Stimulated activated naive CD4-positive, alpha-beta T cell (primary cell): Measurements from ENCODE around the gene VWA5B2.
"Not testable (repeated sequence)": the region's sequence is repeated elsewhere in the genome, so short reads cannot be mapped to it uniquely, and the experiment has no call there.

ENCODE experiments used
- DNase-seq, 6 experiments: peaks; one replicate each; lab custom pipeline; 2025; lab: John Stamatoyannopoulos, UW

VWA5B2 gene

DNA sequence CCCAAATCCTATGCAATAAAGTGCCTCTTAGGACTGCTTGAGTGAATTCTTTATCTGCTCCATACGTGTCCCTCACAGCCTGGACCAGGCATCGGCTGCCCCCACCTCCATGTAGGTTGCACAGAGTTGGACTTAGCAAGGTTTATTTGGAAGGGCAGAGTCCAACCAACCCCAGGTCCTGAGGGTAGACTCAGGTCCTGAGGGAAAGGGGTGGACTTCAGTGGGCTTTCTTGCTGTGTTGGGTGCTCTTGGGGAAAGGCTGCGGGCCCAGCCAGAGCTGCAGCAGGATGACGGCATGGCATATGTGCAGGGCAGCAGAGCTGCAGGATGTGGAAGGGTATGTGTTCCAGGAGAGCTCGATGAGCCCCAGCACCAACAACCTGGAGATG is 12.9 kb downstream of the VWA5B2 start:
- no peak for DNase-seq

DNA sequence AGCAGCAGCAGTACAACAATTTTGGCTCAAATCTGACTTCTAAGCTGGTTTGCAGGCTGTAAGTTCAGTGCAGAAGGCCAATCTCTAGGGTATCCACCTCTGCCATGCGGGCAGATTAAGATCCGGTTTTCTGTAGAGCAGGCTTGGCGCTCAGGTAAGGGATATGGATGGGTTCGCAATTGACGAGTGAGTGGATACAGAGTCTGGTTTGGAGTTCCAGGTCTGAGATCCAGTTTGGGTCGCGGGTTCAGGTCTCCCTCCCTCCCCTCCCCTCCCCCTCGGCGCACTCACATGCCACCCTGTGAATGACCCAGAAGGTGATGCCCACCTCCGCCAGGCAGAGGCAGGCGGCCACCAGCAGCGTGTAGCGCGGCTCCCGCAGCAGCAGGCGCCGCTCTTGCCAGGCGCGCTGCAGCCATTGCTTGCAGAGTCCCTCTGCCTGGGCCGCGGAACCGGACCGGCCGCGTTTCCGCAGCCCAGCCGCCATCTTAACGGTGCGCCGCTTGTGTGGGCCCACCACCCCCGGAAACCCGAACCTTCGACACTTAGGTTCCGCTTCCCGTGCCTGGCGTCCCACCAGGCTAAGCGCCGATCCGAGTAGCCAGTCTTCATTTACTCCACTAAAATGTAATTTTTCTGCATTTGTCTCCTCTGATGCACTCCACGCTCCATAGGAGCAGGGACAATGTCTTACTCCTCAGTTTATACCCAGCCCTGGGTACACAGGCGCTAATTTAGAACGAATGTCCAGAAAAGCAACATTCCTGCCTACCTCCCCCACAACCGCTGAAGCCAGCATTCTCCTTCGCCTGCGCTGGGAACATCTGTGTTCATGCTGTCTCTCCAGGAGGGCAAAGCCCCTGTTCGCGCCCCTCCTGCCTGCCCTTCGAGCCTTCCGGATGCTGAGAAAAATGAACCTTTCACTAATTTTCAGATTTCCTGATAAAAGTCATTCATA is 19.3 kb downstream of the VWA5B2 start, which contains the start of gene ALG3:
ALG3 (minus strand) TSS at position 509 of the 958 bp plus-strand sequence; CDS start at position 487, 22 bp downstream.
- DNase-seq = peak; percentile 72 to 88 (median 80)

DNA sequence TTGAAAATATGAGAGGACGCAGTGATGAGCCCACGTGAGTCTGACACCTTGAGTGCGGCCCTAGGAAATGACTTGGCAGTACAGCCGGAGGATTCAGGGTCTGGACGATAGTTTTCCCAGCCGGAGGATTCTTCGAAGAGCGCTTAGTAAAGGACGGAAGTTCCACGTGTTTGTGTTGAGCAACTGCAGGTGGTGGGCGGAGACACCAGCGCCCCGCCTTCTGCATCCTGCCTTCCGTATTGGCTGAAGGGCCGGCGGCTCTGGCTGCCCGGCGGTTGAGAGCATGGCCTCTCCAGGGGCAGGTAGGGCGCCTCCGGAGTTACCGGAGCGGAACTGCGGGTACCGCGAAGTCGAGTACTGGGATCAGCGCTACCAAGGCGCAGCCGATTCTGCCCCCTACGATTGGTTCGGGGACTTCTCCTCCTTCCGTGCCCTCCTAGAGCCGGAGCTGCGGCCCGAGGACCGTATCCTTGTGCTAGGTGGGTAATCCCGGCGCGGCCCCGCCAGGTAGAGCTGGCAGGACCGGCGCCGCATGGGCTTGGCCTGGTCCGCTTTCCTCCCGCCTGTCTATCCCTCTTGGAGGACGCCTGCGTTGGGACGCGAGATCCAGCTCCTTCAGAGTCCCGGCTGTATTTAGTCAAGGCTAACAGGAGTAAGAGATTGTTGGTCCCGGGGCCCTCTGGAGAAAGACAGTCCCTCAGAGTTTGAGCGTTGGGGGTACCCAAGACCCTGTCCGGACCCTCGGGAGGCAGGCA is 20.2 kb downstream of the VWA5B2 start, which contains the start of gene EEF1AKMT4:
EEF1AKMT4 (plus strand) TSS at position 261 of the 755 bp plus-strand sequence; CDS start at position 284, 23 bp downstream.
- DNase-seq = peak; percentile 88 to 95 (median 92)

DNA sequence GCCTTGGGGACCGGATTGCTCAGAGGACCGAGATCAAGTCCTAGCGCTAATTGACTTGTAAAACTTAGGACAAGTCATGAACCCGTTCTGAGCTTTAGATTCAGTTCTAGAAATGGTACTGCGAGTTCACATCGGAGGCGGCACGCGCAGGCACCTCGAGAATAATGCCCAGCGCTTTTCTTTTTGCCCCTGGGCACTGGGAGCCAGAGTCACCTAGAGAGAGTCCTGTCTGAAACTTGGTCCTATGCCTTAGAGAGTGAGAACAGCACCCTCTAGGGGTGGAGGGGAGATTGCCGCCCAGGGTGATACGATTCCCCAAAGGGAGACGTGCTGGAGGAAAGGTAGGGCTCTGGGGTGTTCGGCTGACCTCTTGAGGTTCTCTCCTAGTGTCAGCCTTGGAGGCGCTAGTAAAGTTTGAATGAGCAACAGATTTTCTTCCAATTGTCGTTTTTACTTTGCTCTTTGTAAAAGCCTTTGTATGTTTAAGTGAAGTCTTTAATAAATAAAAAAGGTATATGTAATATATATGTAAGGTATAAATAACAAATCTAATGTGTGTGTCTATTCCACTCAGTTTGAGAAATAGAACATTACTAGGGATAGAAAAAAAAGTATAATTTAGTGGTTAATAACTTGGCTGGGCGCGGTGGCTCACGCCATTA is 20.9 kb downstream of the VWA5B2 start:
- DNase-seq = peak; percentile 67 to 88 (median 80)

DNA sequence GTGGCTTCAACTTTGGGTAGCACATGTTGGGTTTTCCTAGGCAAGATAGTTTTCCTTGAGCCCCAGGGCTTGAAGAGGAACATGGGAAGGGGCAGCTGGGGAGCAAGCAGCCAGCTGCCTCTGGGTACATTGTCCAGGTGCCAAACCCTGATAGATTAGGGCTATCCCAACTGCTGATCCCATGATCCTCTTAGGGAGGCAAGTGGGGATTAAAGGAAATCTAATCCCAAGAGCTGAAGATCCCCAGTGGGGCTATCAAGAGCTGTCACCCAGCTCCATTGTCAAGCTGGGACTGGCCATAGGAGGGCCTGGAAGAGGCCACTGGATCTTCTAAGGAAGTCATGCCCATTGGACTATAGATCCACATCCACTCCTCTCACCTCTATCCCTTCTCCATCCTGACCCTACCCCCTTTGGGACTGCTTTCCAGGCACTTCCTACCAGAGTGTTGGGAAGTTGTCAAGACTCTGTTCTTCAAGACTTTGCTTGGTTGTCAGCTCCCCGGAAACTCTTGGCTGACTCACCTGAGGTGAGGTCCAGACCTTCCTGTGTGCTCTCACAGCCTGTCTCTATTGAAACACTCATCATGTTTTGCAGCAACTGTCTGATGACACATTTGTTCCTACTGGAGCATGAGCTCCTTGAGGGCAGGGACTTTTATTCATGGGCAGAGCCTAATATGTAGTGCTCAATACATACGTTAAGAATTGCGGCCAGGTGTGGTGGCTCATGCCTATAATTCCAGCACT is 26.1 kb downstream of the VWA5B2 start:
- no peak for DNase-seq

DNA sequence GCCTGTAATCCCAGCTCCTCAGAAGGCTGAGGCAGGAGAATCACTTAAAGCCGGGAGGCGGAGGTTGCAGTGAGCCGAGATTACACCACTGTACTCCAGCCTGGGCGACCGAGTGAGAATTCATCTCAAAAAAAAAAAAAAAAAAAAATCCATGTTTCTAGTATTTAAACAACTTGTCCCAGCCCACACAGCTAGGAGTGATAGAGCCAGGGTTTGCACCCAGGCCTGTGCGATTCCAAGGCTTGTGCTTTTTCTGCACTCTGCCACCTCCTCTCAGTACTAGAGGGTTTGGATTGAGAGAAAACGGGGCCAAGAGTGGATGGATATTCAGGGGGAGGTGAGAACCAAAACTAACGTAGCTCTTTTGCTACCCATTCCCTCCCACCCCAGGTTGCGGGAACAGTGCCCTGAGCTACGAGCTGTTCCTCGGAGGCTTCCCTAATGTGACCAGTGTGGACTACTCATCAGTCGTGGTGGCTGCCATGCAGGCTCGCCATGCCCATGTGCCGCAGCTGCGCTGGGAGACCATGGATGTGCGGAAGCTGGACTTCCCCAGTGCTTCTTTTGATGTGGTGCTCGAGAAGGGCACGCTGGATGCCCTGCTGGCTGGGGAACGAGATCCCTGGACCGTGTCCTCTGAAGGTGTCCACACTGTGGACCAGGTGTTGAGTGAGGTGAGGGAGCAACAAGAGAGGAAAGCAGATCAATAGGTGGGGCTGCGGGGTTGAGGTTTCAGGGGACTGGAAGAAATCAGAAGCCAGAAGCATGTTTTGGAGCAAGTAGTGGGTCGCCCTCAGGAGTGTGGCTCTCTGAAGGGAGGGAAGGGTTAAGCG is 27.9 kb downstream of the VWA5B2 start:
- DNase-seq = no peak

DNA sequence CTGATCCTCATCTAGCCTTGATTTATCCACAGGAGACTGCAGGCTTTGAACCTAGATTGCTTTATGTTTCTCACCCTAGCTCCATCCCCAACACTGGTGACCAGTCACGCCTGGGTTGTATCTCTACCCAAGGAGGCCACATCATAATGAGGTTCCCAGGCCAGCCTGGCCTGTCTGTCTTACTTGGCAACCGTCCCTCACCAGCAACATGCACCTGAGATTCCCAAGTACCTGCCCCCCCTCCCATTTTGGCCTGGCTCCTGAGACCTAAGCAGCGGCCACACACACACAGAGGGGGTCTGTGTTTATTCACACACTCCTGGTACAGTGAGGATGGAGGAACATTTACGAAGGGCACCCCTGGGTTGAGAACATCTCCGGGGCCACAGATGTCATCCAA is 29.5 kb downstream of the VWA5B2 start:
- DNase-seq = no peak

DNA sequence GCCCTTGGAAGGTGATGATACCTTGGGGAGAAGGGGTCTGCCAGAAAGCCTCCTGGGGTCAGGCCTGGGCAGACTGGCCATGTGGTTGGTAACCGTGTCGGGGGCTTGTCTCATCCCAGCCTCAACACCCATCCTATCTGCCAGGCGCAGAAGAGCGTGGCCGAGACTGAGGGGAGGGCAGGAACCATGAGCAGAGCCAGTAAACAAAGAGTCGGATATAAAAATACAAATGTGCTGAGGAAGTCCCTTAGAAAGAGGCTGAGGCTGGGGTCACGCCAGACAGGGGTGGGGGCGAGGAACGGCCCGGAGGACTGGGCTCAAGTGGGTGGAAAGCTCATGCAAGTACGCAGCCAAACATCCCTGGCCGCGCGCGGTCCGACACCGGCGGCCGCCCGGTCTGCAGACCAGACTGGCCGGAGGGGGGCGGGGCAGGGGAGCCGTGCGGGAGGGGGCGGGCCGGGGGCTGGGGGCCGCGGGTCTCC is 30.1 kb downstream of the VWA5B2 start:
- DNase-seq = no peak

DNA sequence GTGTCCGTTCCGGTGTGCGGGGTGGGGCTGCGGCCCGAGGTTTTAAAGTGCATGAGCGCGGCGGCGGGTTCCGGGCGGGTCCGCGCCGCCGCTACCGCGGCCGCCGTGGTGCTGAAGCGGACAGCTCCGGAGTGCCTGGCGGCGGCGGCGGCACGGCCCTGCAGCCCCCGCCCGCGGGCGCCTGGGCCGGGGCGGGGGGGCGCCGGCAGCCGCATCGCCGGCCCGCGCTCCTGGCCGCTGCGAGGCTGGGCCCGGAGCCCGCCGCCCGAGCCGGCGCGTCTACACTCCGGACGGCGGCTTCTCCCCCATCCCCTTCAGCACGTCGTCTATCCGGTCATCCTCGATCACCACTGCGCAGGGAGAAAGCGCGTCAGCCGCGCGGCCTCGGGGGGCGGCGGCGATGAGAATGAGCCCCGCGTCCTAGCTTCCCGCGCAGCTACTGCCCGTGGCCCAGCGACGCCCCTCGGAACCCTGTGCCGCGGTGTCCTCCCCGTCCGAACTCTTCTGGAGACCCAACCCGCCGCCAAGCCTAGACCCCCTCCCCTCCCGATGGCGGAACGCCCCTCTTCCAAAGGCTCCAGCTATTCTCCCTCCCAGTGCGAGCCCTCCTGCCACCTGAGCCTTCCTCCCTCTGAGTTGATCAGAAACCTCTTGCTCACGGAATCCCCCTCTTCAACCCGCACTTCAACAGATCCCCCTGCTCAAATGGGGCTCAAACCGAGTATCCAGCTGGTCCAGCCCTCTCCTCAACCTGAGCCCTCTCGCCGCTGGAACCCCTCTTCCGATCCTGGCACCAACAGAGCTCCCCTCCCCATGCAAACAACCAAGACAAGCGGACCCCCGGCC is 30.7 kb downstream of the VWA5B2 start:
- peak in 3 of 6 experiments; percentile 13 to 34 (median 21) for DNase-seq

DNA sequence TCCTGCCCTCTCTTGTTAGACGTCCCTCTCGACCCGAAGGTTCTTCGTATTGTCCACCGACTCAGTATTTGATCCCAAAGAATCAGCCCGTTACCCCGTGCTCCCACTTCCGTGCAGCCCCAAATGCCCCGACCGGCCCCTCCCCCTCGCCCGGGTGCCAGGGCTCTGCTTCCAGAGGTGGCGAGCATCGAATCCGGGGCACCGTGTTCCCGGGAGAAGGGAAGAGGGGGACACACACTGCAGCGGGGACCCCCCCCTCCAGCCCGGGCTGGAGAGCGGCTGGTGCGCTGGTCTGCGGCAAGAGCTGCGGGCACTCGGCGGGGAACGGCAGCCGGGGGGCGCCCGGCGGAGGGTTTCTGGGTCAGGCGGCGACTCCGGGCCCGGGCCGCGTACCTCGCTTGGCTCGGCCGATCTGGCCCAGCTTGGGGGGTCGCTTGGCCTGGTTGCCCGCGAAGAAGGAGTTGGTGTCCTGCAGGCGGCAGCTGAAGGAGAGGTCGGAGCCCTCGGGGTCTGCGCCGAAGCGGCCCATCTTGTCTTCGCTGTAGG is 31.4 kb downstream of the VWA5B2 start:
- DNase-seq = no peak

DNA sequence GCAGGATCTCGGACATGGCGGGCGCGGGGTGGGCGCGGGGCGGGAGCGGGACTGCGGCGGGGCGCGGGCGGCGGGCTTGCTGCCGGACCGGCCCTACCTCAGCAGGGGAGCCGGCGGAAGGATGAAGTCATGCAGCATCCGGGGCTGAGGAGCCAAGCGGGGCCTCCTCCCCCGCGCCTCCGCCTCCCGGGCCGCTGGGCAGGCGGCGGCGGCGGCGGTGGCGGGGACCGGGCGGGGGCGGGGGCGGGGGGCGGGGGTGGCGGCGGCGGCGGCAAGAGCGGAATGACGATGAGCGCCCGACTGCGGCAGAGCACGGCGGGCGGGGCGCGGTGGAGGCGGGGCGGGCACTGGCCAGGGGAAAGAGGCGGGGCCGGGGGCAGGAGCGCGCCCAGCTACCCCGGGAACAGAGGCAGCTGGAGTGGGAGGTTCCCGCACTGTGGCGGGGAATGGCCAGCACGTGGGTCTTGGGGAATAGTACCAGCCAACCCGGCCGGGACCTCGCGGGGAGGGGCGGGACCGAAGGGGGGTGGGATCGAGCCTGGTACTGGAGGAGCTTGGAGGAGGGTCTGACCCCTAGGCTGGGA is 32.0 kb downstream of the VWA5B2 start, which contains the start of gene CAMK2N2:
CAMK2N2 (minus strand) TSS at position 284 of the 584 bp plus-strand sequence; CDS start at position 16, 268 bp downstream.
- DNase-seq = peak in 3 of 6 experiments; percentile 15 to 45 (median 20)

DNA sequence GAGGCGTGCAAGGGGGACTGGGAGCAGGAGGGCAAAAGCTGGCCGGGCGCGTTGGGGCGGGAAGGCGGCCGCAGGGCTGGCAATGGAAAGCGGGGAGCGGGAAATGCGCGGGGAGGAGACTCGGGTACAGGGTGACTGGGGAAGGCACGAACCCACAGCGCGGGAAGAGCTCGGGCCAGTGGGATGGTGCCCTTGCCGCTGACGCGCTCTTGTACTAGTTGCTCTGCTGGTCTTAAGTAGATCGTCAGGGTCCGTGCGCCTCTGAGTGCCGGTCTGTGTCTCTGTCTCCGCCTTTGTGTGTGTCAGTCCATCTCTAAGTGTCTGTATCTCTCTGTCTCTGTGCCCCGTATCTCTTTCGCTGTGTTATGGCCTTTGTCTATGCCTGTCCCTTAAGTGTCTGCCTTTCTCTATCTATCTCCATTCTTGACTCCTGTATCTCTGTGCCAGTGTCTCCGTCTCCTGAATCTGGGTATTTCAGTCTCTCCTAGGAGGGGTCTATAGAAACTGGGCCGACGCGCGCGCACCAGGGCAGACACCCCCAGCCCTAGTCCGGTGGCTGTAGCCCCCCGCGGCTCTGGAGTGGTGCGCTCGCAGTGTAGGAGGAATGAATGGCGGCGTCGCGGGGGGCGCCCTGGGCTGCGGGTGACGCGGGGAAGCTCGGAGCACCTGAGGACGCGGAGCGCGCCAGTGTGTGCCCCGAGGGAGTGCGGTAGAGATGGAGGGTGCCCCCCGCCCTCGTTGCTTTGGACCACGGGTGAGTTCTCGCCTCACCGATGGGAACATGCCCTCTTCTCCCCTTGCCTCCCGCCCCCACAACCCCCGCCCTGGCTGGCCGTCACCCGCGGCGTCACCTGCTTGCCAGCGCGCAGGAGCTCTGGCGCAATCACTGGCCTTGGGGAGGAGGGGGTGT is 32.7 kb downstream of the VWA5B2 start:
- DNase-seq = peak in 1 of 6 experiments; percentile 24

DNA sequence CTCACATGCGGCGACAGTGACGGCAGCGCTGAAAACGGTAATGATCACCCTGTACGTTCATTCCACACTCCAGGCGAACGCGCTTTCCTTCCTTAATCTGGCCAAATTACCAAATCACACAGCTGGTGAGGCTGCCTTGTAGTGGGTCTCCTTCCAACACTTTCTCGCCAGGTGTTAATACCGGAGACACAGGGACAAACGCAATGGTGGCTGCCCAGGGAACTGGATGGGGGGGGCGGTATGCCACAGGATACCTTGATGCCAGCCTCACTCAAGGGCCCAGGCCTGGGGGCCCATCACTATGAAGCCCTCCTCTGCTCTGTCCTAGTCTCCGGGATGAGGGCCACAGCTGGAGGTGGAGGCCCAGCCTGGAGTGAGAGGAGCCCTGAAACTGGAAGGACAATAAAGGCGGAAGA is 33.4 kb downstream of the VWA5B2 start:
- DNase-seq = no peak

DNA sequence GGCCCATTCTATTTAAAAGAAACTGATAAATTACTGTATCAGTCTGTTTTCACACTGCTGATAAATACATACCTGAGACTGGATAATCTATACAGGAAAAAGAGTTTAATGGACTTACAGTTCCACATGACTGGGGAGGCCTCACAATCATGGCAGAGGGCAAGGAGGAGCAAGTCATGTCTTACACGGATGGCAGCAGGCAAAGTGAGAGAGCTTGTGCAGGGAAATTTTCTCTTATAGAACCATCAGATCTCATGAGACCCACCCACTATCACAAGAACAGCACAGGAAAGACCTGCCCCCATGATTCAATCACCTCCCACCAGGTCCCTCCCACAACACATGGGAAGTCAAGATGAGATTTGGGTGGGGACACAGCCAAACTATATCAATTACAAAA is 37.9 kb downstream of the VWA5B2 start:
- not testable (repeated sequence) for DNase-seq

DNA sequence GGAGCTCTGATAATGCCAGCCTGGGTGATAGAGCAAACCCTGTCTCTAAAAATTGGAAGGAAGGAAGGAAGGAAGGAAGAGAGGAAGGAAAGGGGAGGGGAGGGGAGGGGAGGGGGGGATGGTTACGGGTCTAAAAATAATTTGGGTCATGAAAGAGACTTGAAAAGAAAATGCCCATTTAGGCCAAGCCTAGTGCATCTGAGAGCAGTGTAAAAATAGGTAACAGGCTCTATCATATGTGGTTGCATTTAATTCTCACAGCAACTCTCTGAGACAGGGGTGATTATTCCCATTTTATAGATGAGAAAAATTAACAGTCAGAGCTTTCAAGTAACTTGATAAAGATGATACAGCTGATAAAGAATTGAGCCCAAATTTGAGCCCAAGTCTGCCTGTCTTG is 42.9 kb downstream of the VWA5B2 start:
- no peak for DNase-seq

DNA sequence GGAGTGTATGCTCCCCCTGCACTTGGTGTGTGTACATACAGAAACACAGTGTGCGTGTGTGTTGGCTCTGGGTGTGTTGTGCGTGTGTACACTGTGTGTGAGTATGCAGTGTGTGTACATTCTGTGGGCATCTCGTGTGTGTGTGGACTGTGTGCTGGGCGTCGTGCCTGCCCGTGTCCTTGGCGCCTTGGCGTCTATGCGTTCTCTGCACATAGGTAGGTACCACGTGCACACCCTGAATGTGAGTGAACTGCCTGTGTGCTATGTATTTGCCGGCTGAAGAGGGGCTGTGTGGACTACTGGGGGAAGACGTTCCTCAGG is 46.0 kb downstream of the VWA5B2 start:
- no peak for DNase-seq
